GM12865 (cell line): ENCODE results near the gene SH3BP1.
A peak's percentile ranks its signal among the peaks of the same experiment; 100 is the strongest.

ENCODE experiments used
- DNase-seq: peaks from one replicate; pipeline ENCODE4 v3.0.0; 2010; ENCODE audit warnings: low read depth
- H3K4me3 ChIP-seq: 2 replicates; pipeline ENCODE4 v1.5.1; 2011; ENCODE audit warnings: mild to moderate bottlenecking, low read depth, low read length, control low read depth
- CTCF ChIP-seq: IDR thresholded peaks from 2 replicates; pipeline ENCODE4 v1.5.1; 2011; ENCODE audit warnings: low read length, control low read depth, low read depth, inconsistent platforms; ENCODE audit not compliant: insufficient read depth; ENCODE audit errors: missing control alignments

The SH3BP1 gene

GRCh38 chr22:37639771-37640590 is 512 bp downstream of the SH3BP1 start:
- no peak for TF ChIP-seq CTCF
- peak overlapping the region; percentile 89 for H3K4me3 ChIP-seq
- DNase-seq: peak; percentile 38

GRCh38 chr22:37640591-37641560 is 1.4 kb downstream of the SH3BP1 start:
- peak overlapping the region; percentile 89 for H3K4me3 ChIP-seq
- DNase-seq: no peak
- TF ChIP-seq CTCF: no peak

- DNase-seq: no peak
Observed at GRCh38 chr22:37641561-37641949, 2.1 kb downstream of the SH3BP1 start.

GRCh38 chr22:37643225-37643847 is 3.9 kb downstream of the SH3BP1 start:
- TF ChIP-seq CTCF: peak; percentile 87
- DNase-seq: peak; percentile 80
- H3K4me3 ChIP-seq: no peak overlapping the region

More at GRCh38 chr22:37641561-37641949, 2.1 kb downstream of the SH3BP1 start:
- no peak overlapping the region for H3K4me3 ChIP-seq
- TF ChIP-seq CTCF: no peak

GRCh38 chr22:37647317-37647716 is 7.8 kb downstream of the SH3BP1 start:
- no peak overlapping the region for H3K4me3 ChIP-seq
- no peak for DNase-seq
- no peak for TF ChIP-seq CTCF

- DNase-seq: no peak
- no peak for TF ChIP-seq CTCF
Observed at GRCh38 chr22:37647928-37648327, 8.5 kb downstream of the SH3BP1 start.

More at GRCh38 chr22:37647928-37648327, 8.5 kb downstream of the SH3BP1 start:
- H3K4me3 ChIP-seq: no peak overlapping the region
